Neural progenitor cell (in vitro differentiated cells): Measurements from ENCODE around the gene KCNH1. TPM values are rescaled to one million over a fixed set of nuclear protein-coding genes. Genes with fewer than 3 reads are reported as not detected.

Source experiments
- DNase-seq: peaks from one replicate; pipeline ENCODE4 v3.0.0-alpha.2; 2016; ENCODE audit warnings: low spot score
- H2AFZ ChIP-seq: fragments of 200-600 bp; sonication (generic); replicated peaks from 2 replicates; pipeline ENCODE4 v1.6.1; 2016; ENCODE audit warnings: antibody characterized with exemption
- H3F3A ChIP-seq: fragments of 200-600 bp; sonication (generic); 2 replicates; pipeline ENCODE4 v1.6.1; 2016; ENCODE audit warnings: antibody characterized with exemption, low read depth
- H3K27ac ChIP-seq: fragments of 200-600 bp; sonication (generic); 2 replicates; pipeline ENCODE4 v1.5.1; 2016; ENCODE audit warnings: mild to moderate bottlenecking
- H3K27me3 ChIP-seq: fragments of 200-600 bp; sonication (generic); 2 replicates; pipeline ENCODE4 v1.6.1; 2016; ENCODE audit warnings: mild to moderate bottlenecking, moderate library complexity
- H3K36me3 ChIP-seq: fragments of 200-600 bp; sonication (generic); 2 replicates; pipeline ENCODE4 v1.5.1; 2016
- H3K4me1 ChIP-seq: fragments of 200-600 bp; sonication (generic); 2 replicates; pipeline ENCODE4 v1.6.1; 2016; ENCODE audit warnings: mixed run types
- H3K4me2 ChIP-seq: fragments of 200-600 bp; sonication (generic); 2 replicates; pipeline ENCODE4 v1.6.1; 2016
- H3K4me3 ChIP-seq: fragments of 200-600 bp; sonication (generic); 2 replicates; pipeline ENCODE4 v1.5.1; 2016
- H3K79me2 ChIP-seq: fragments of 200-600 bp; sonication (generic); 2 replicates; pipeline ENCODE4 v1.6.1; 2016; ENCODE audit warnings: low read depth
- H3K9ac ChIP-seq: fragments of 200-600 bp; sonication (generic); 2 replicates; pipeline ENCODE4 v1.6.1; 2016
- H3K9me3 ChIP-seq: fragments of 200-600 bp; sonication (generic); 2 replicates; pipeline ENCODE4 v1.5.1; 2016; ENCODE audit warnings: low read depth
- H4K20me1 ChIP-seq: fragments of 200-600 bp; sonication (generic); 2 replicates; pipeline ENCODE4 v1.6.1; 2016; ENCODE audit warnings: low read depth
- H3K27ac Mint-ChIP-seq: 3 replicates; pipeline ENCODE4 v1.8.0; 2021; ENCODE audit warnings: mixed read lengths
- H3K27me3 Mint-ChIP-seq: 2 replicates; pipeline ENCODE4 v1.8.0; 2022; ENCODE audit warnings: low read depth, mild to moderate bottlenecking, inconsistent platforms, moderate library complexity, mixed read lengths; ENCODE audit not compliant: insufficient read depth
- H3K36me3 Mint-ChIP-seq: 3 replicates; pipeline ENCODE4 v1.8.0; 2021; ENCODE audit warnings: mixed read lengths
- H3K4me1 Mint-ChIP-seq: 3 replicates; pipeline ENCODE4 v1.8.0; 2021; ENCODE audit warnings: mixed read lengths
- H3K4me3 Mint-ChIP-seq: 3 replicates; pipeline ENCODE4 v1.8.0; 2021; ENCODE audit warnings: mild to moderate bottlenecking, moderate library complexity, mixed read lengths
- H3K9me3 Mint-ChIP-seq: 3 replicates; pipeline ENCODE4 v1.8.0; 2020; ENCODE audit warnings: mixed read lengths
- EZH2 ChIP-seq: fragments of 200-600 bp; sonication (generic); IDR thresholded peaks from 2 replicates; pipeline ENCODE4 v1.6.1; 2017; ENCODE audit warnings: antibody characterized with exemption, mild to moderate bottlenecking, moderate library complexity
- EZH2phosphoT487 ChIP-seq: fragments of 200-600 bp; sonication (generic); IDR thresholded peaks from 2 replicates; pipeline ENCODE4 v1.6.1; 2017; ENCODE audit warnings: antibody characterized with exemption
- total RNA-seq: library from RNA; depleted of rRNA; stranded (reverse); fragments of >200 nt; gene quantifications from 2 replicates; pipeline ENCODE4 v1.2.3, GENCODE V29; 2015; ENCODE audit warnings: low replicate concordance
- TF ChIP-seq, protein P1 (sequence below): fragments of 200-600 bp; sonication (generic); IDR thresholded peaks from 2 replicates; pipeline ENCODE4 v1.5.1; 2017; ENCODE audit warnings: antibody characterized with exemption, mild to moderate bottlenecking

Gene KCNH1
- total RNA-seq, 1 donor from 2014 or later: 1.6 TPM

DNA sequence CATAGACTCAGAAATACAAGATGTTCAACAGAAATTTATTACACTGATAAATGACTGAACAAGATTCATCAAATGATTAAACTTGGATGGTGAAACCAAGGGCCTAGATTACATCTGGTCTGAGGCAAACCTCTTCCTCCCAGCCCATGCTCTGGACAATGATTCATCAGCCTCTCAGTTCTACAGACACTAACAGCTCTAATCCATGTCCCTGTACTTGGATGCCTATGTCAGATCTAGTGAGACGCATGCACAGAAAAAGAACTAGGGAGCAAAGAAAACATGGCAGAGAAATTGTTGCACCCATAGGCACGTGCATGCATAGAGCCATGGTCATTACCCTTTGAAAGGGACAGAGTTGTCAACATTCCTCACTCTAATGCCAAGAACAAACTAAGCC is 250.1 kb downstream of the KCNH1 start:
- no peaks in the 10 kb centered on the region for H3K36me3 Mint-ChIP-seq
- Histone ChIP-seq H3K4me2 (no peak overlapping the region), H3K27me3 (no peaks in the 10 kb centered on the region), H2AFZ (no peak overlapping the region), H3F3A (no peaks in the 10 kb centered on the region), H3K27ac (no peak overlapping the region), H3K79me2 (no peaks in the 10 kb centered on the region), H3K9me3 (no peaks in the 10 kb centered on the region), H3K4me1 (no peaks in the 10 kb centered on the region), H4K20me1 (no peaks in the 10 kb centered on the region), H3K36me3 (no peaks in the 10 kb centered on the region), H3K4me3 (no peak overlapping the region), H3K9ac (no peak overlapping the region)
- no peaks in the 10 kb centered on the region for H3K27me3 Mint-ChIP-seq
- H3K4me3 Mint-ChIP-seq: no peak overlapping the region
- TF ChIP-seq EZH2phosphoT487: no peak
- TF ChIP-seq, protein P1, sequence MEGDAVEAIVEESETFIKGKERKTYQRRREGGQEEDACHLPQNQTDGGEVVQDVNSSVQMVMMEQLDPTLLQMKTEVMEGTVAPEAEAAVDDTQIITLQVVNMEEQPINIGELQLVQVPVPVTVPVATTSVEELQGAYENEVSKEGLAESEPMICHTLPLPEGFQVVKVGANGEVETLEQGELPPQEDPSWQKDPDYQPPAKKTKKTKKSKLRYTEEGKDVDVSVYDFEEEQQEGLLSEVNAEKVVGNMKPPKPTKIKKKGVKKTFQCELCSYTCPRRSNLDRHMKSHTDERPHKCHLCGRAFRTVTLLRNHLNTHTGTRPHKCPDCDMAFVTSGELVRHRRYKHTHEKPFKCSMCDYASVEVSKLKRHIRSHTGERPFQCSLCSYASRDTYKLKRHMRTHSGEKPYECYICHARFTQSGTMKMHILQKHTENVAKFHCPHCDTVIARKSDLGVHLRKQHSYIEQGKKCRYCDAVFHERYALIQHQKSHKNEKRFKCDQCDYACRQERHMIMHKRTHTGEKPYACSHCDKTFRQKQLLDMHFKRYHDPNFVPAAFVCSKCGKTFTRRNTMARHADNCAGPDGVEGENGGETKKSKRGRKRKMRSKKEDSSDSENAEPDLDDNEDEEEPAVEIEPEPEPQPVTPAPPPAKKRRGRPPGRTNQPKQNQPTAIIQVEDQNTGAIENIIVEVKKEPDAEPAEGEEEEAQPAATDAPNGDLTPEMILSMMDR: no peak
- TF ChIP-seq EZH2: no peak
- peaks cover 6% of the 10 kb centered on the region for H3K9me3 Mint-ChIP-seq
- DNase-seq: no peak
- no peak overlapping the region for H3K27ac Mint-ChIP-seq
- H3K4me1 Mint-ChIP-seq: peaks cover 3% of the 10 kb centered on the region

DNA sequence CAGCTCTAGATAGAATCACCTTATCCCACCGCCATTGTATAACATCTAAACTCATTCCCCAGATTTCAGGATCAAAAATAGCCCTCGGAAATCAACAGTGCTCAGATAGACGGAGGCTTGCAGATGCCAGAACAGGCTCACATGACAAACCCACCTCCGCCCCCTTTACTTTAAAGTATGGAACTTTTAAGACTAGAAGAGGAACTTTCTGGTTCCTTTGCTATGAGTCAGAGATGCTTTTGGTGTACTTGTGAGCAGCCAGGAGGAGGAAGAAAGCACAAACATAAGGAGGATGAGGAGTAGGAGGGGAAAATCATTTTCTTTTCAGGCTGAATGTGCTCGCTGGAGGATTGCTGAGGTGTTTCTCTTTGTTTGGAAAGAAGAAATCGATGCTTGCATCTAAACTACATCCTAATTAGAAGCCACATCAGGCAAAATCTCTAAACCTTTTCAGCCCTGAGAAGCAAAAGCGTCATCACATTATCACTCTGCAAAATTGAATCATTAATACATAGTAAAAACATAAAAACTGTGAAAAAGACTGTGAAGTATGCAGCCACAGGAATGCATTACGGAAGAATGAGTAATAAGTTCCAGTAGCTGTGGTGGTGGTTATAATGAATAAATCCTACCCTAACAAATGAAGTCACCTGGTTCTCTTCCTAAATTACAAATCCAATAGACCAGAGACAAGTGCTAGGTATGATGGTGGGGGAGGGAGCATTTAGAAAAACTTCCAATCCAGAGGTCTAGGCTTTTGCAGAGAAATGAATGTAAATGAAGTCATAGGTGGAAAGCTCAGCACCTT is 251.3 kb downstream of the KCNH1 start:
- H3K4me3 Mint-ChIP-seq: no peak overlapping the region
- DNase-seq: no peak
- H3K27me3 Mint-ChIP-seq: no peaks in the 10 kb centered on the region
- no peak overlapping the region for H3K4me2 ChIP-seq
- peaks cover 3% of the 10 kb centered on the region for H3K4me1 Mint-ChIP-seq
- H3K27me3 ChIP-seq: no peaks in the 10 kb centered on the region
- H3K36me3 Mint-ChIP-seq: no peaks in the 10 kb centered on the region
- no peak overlapping the region for H2AFZ ChIP-seq
- H3K4me3 ChIP-seq: no peak overlapping the region
- no peaks in the 10 kb centered on the region for H3K79me2 ChIP-seq
- peaks cover 3% of the 10 kb centered on the region for H3K9me3 Mint-ChIP-seq
- no peak overlapping the region for H3K27ac Mint-ChIP-seq
- no peaks in the 10 kb centered on the region for H3K4me1 ChIP-seq
- no peak overlapping the region for H3K27ac ChIP-seq
- no peak for TF ChIP-seq EZH2
- TF ChIP-seq EZH2phosphoT487: no peak
- TF ChIP-seq, protein P1: no peak
- H4K20me1 ChIP-seq: no peaks in the 10 kb centered on the region
- no peaks in the 10 kb centered on the region for H3F3A ChIP-seq
- no peaks in the 10 kb centered on the region for H3K36me3 ChIP-seq
- no peaks in the 10 kb centered on the region for H3K9me3 ChIP-seq
- H3K9ac ChIP-seq: no peak overlapping the region

DNA sequence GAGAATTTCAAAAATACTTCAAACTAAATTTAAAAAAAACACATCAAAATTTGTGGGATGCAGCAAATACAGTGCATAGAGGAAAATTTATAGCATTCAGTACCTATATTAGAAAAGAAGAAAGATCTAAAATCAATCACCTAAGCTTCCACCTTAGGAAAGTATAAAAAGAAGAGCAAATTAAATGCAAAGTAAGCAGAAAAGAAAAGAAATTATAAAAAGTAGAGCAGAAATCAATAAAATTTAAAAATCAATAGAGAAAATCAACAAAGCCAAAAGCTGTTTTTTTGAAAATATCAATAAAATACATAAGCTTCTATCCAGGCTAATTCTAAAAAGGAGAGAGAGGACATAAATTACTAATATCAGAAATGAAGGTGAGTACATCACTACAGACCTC is 255.4 kb downstream of the KCNH1 start:
- Mint-ChIP-seq H3K9me3 (no peaks in the 10 kb centered on the region), H3K27ac (no peak overlapping the region), H3K4me3 (no peak overlapping the region), H3K4me1 (peaks cover 3% of the 10 kb centered on the region), H3K27me3 (no peaks in the 10 kb centered on the region), H3K36me3 (no peaks in the 10 kb centered on the region)
- H4K20me1 ChIP-seq: no peaks in the 10 kb centered on the region
- no peaks in the 10 kb centered on the region for H3K36me3 ChIP-seq
- no peak for DNase-seq
- TF ChIP-seq, protein P1: no peak
- no peaks in the 10 kb centered on the region for H3K79me2 ChIP-seq
- no peak overlapping the region for H3K27ac ChIP-seq
- no peak overlapping the region for H3K9ac ChIP-seq
- H3K4me1 ChIP-seq: no peaks in the 10 kb centered on the region
- H3K9me3 ChIP-seq: no peaks in the 10 kb centered on the region
- H2AFZ ChIP-seq: no peak overlapping the region
- no peak overlapping the region for H3K4me2 ChIP-seq
- H3K4me3 ChIP-seq: no peak overlapping the region
- no peaks in the 10 kb centered on the region for H3K27me3 ChIP-seq
- H3F3A ChIP-seq: no peaks in the 10 kb centered on the region
